GM12873 (cell line): Measurements from ENCODE around the gene ATG9B.

Source experiments
- TF ChIP-seq, protein P1 (sequence below): IDR thresholded peaks from 2 replicates; pipeline ENCODE4 v1.5.1; 2012; ENCODE audit warnings: low read depth, mild to moderate bottlenecking, moderate library complexity, low read length, control low read depth; ENCODE audit not compliant: insufficient read depth; ENCODE audit errors: missing control alignments

Gene ATG9B

DNA sequence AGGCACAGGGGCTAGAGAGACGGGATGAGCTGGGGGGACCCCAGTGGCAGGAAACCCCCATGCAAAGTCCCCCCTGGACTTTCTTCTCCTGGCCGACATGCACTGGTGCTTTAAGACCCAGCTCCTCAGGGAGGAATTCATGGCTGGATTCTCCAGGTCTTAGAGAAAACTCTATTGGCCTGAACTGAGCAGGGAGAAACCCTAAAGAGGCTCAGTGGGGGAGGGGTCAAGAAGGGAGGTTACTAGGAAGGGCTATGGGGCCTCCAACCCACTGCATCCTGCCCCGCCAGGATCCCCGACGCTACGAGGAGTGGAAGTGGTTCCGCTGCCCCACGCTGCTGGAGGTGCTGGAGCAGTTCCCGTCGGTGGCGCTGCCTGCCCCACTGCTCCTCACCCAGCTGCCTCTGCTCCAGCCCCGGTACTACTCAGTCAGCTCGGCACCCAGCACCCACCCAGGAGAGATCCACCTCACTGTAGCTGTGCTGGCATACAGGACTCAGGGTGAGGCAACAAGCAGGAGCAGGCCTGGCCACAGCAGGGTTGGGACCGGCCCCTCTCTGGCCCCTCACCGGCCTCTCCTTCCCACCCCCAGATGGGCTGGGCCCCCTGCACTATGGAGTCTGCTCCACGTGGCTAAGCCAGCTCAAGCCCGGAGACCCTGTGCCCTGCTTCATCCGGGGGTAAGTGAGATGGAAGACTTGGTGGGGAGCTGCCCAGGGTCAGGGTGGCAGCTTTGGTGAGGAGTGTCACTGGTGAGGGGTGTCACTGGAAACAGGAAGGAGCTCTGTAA lies 13.8 kb downstream of the ATG9B start:
- TF ChIP-seq, protein P1, sequence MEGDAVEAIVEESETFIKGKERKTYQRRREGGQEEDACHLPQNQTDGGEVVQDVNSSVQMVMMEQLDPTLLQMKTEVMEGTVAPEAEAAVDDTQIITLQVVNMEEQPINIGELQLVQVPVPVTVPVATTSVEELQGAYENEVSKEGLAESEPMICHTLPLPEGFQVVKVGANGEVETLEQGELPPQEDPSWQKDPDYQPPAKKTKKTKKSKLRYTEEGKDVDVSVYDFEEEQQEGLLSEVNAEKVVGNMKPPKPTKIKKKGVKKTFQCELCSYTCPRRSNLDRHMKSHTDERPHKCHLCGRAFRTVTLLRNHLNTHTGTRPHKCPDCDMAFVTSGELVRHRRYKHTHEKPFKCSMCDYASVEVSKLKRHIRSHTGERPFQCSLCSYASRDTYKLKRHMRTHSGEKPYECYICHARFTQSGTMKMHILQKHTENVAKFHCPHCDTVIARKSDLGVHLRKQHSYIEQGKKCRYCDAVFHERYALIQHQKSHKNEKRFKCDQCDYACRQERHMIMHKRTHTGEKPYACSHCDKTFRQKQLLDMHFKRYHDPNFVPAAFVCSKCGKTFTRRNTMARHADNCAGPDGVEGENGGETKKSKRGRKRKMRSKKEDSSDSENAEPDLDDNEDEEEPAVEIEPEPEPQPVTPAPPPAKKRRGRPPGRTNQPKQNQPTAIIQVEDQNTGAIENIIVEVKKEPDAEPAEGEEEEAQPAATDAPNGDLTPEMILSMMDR = no peak

DNA sequence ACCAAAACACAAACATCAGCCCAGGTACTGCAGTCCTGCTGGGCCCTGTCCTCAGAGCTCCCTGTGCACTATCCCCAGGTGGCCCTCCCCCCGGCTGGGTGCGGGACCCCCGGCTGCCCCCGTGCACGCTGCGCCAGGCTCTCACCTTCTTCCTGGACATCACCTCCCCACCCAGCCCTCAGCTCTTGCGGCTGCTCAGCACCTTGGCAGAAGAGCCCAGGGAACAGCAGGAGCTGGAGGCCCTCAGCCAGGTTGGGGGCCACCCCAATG lies 14.3 kb downstream of the ATG9B start:
- TF ChIP-seq, protein P1 = no peak

DNA sequence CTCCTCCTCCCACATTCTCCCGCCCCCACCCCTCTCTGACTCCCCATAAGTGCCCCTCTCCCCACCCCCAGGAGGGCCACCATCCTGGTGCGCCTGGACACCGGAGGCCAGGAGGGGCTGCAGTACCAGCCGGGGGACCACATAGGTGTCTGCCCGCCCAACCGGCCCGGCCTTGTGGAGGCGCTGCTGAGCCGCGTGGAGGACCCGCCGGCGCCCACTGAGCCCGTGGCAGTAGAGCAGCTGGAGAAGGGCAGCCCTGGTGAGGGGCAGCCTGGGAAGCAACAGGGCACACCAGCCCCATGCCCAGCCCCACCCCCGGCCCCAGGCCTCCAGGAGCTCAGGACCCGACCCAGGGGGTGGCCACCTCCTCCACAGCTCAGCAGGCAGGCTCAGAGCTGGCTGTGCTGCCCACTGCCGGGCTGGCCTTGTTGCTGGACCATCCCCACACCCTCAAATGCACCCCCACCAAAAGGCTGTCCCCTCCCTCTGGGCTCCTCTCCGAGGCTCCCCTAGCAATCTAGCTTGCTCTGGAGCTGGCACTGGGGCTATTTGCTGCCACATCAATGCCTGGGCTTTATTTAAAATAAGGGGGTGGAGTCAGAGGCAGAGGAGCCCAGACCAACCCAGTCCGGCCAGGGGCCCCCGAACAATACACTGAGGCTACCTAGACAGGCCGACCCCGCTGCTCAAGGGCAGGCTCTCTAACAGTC lies 14.8 kb downstream of the ATG9B start:
- TF ChIP-seq, protein P1 = no peak

DNA sequence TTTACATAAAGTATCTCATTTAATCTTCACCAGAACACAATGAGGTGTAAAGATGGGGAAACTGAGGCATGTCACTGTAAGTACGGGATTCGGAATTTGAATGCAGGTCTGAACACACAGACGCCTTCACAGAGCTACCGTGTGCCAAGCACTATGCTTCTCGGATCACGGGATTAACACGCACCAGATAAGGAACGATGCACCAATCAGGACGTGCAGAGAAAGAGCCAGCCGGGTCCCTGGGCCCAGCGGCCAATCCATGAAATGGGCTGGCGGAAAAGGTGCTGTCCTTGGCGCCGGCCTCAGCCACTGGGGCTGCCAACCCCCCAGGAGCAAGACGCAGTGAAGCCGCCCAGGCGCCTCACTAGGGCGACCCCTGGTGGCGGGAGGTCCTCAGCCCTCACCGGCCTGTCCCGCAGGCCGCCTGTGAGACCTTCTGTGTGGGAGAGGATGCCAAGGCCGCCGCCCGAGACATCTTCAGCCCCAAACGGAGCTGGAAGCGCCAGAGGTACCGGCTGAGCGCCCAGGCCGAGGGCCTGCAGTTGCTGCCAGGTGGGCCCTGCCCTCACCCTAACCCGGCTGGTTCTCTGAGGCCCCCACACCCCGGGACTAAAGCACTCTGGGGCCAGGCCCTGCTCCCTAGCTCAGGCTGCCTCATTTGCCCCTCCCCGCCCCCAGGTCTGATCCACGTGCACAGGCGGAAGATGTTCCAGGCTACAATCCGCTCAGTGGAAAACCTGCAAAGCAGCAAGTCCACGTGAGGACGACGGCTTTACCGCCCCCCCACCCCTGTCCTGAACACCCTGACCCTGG lies 15.6 kb downstream of the ATG9B start:
- TF ChIP-seq, protein P1 = peak; percentile 91

DNA sequence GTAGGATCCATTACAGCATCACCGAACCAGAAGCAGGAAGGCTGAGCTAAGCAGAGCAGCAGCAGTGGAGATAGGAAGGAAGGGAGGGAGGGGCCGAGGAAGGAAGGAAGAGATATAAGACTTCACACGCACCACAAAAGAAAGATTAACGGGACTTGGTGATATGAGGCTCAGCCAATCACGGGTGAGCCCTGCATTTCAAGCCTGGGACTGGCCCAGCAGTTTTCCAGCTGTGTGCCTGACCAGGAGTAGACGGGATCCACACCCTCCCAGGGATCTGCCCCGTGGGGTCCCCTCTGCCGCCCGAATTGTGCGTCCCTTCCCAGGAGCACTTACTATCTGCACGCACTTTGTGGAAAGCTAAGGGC lies 16.2 kb downstream of the ATG9B start:
- TF ChIP-seq, protein P1 = no peak

DNA sequence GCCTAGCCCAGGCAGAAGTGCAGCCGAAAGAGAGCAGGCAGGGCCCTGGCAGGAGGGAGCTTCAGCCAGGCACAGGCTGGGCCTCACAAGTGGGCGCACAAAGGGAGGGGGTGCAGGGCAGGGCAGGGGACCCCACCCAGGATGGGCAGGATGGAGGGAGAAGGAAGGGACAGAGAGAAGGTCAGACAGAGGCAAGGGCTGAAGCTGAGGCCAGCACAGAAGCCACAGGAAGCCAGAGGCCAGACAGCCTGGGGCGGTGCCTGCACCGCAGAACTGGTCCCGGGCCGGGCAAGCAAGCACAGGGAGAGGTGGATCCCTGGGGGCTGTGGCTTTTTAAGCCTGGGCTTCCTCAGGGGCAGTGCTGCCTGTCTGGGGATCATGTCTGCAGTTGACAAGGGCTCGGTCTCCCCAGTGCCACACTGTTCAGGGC lies 16.8 kb downstream of the ATG9B start:
- TF ChIP-seq, protein P1 = no peak

DNA sequence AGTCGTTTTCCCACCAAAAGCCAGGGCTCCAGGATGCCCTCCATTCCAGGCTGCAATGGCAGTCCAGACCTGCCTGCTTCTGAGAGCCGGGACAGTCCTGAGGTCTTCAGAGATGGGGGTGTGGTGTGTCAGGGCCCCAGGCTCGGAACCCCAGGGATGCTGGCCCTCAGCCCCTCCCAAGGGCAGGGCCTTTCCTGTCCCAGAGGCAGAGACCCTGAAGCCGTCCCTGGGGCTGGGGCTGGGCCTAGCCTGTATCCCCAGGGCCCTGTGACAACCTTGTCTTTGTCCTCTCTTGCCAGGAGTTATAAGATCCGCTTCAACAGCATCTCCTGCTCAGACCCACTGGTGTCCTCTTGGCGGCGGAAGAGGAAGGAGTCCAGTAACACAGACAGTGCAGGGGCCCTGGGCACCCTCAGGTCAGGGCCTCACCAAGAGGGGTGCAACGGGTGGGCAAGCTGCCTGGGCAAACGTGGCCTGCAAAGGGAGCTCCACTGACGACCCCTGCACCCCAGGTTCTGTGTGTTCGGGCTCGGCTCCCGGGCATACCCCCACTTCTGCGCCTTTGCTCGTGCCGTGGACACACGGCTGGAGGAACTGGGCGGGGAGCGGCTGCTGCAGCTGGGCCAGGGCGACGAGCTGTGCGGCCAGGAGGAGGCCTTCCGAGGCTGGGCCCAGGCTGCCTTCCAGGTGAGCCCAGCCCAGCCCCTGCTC lies 17.5 kb downstream of the ATG9B start:
- TF ChIP-seq, protein P1 = no peak
